Right lobe of liver (tissue), 6 donors: Measurements from ENCODE around the gene STC2. TPM values are rescaled to one million over a fixed set of nuclear protein-coding genes. Genes with fewer than 3 reads are reported as not detected.

Source experiments
- ATAC-seq, 4 donors: fragments of 200-7000 bp; cut with Tn5 transposase; one replicate each; pipeline ENCODE4 v1.9.1; 2020; ENCODE audit warnings: mild to moderate bottlenecking in 4 of 4, moderate library complexity in 4 of 4
- DNase-seq, 3 donors: peaks; one replicate each; pipeline ENCODE4 v3.0.0-alpha.2; 2020
- H3K27ac ChIP-seq, 3 donors: fragments of 200-600 bp; one replicate each; pipeline ENCODE4 v1.8.0; 2022
- H3K27me3 ChIP-seq, 2 donors: fragments of 200-600 bp; one replicate each; pipeline ENCODE4 v1.8.0; 2022
- H3K36me3 ChIP-seq, 4 donors: fragments of 200-600 bp; sonication (generic) in 1 of 4; one replicate each; pipeline versions ENCODE4 v1.5.1 to v1.8.0; 2017 to 2022; ENCODE audit warnings: control low read depth in 1 of 4
- H3K4me1 ChIP-seq, 4 donors: fragments of 200-600 bp; sonication (generic) in 1 of 4; one replicate each; pipeline versions ENCODE4 v1.5.1 to v1.8.0; 2017 to 2022; ENCODE audit warnings: control low read depth in 1 of 4
- H3K4me3 ChIP-seq, 3 donors: fragments of 200-600 bp; one replicate each; pipeline ENCODE4 v1.8.0; 2022
- H3K9me3 ChIP-seq, 4 donors: fragments of 200-600 bp; sonication (generic) in 1 of 4; one replicate each; pipeline versions ENCODE4 v1.5.1 to v1.8.0; 2017 to 2022; ENCODE audit warnings: control low read depth in 1 of 4
- POLR2A ChIP-seq: fragments of 450-650 bp; IDR thresholded peaks from one replicate; pipeline ENCODE4 v1.6.1; 2017; ENCODE audit warnings: antibody characterized with exemption, mild to moderate bottlenecking
- WGBS: methylation state at CpG from one replicate; pipeline ENCODE4 v1.1.6; 2018; ENCODE audit warnings: low coverage, low lambda C conversion rate; ENCODE audit not compliant: insufficient coverage; ENCODE audit errors: missing lambda C conversion rate; 5-methylcytosine and 5-hydroxymethylcytosine counted together
- intact Hi-C, 2 donors: fragments of 100-400 bp; cut with DNase I; formaldehyde crosslinking; loops; one replicate each; pipeline versions ENCODE4 v1.11.2 to v1.14.1; 2022
- total RNA-seq, 6 experiments: library from RNA; depleted of rRNA in 2 of 6; stranded (reverse); fragments of >200 nt in 2 of 6; fragmentation: NEBNext Ultra II Directional in 3 of 6; extraction: Animal tissue kit (Norgen Biotek cat#: 25700) in 3 of 6; gene quantifications; one replicate each; pipeline versions ENCODE4 v1.1.0 to v1.2.4, GENCODE V29; 2016 to 2023
- TF ChIP-seq, protein P1 (sequence below), 4 donors: fragments of 200-600 bp in 3 of 4; fragments of 450-650 bp in 1 of 4; IDR thresholded peaks; one replicate each; pipeline versions ENCODE4 v1.5.1 to v1.8.0; 2016 to 2022; ENCODE audit warnings: antibody characterized with exemption in 4 of 4, mild to moderate bottlenecking in 2 of 4
- donor health status: DM: no; HTN: yes; CAD: no.
- donor health status: DM: no; HTN: no; CAD: no.
- donor health status: DM: no; HTN: no; CAD: no.
- donor health status: DM: no; HTN: yes; CAD: no.
- donor health status: DM: no; HTN: yes; CAD: no.

STC2 gene
- total RNA-seq, 6 experiments from 2014 or later = 0.20 to 18.8 (median 3.4) TPM; not detected in 2

DNA sequence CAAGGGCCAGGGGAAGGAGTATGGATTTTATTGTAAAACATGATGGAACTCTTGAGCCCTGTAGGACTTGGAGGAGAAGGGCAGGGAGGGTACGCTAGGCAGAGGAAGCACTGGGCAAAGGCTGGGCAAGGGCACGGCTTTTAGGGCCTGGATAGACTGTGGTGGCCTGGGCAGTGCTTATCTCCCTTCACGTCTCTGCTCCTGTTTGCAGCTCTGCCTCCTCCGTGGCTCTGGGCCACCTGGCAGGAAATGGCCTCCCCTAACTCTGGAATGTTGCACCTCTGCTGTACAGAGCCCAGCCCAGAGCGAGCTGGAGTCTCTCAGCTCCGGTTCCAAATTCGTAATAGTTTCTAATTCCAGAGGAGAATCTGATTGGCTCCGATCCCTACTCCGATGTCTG is 12.2 kb upstream of the STC2 start:
- TF ChIP-seq, protein P1, sequence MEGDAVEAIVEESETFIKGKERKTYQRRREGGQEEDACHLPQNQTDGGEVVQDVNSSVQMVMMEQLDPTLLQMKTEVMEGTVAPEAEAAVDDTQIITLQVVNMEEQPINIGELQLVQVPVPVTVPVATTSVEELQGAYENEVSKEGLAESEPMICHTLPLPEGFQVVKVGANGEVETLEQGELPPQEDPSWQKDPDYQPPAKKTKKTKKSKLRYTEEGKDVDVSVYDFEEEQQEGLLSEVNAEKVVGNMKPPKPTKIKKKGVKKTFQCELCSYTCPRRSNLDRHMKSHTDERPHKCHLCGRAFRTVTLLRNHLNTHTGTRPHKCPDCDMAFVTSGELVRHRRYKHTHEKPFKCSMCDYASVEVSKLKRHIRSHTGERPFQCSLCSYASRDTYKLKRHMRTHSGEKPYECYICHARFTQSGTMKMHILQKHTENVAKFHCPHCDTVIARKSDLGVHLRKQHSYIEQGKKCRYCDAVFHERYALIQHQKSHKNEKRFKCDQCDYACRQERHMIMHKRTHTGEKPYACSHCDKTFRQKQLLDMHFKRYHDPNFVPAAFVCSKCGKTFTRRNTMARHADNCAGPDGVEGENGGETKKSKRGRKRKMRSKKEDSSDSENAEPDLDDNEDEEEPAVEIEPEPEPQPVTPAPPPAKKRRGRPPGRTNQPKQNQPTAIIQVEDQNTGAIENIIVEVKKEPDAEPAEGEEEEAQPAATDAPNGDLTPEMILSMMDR (IDR thresholded peaks at IDR 0.05) = no peak
- no peak for TF ChIP-seq POLR2A
- H3K9me3 ChIP-seq = no peaks in the 10 kb centered on the region

DNA sequence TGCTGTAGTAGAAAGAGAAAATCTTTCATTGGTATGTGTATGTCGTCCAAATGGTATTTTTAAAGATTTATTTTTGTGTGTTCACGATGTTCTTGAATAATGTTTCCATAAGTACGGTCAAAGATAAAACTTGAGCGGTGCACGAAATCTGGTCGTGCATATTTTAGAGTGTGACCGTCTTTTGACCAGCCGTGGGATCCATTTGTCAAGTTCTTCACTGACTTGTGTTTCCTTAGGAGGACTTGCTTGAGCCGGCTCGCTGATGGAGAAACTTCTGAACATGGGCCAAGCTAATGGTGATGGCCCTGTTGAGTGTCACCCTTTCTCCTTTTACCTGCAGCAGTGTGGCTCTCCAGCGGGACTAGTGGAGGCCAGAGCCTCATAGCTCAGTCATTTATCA is 11.1 kb upstream of the STC2 start:
- TF ChIP-seq, protein P1 (IDR thresholded peaks at IDR 0.05) = no peak
- no peak for TF ChIP-seq POLR2A
- no peaks in the 10 kb centered on the region for H3K36me3 ChIP-seq
- intact Hi-C loops = no loop called here
- 77% methylated on average over 9 of the region's 11 CpGs for WGBS
- no peak overlapping the region for H3K27ac ChIP-seq
- no peak for DNase-seq
- no peaks in the 10 kb centered on the region for H3K9me3 ChIP-seq
- H3K4me1 ChIP-seq = no peaks in the 10 kb centered on the region
- ATAC-seq = no peak
- H3K4me3 ChIP-seq = no peak overlapping the region
- no peaks in the 10 kb centered on the region for H3K27me3 ChIP-seq

More for the DNA sequence above, 12.2 kb upstream of the STC2 start:
- intact Hi-C loops = no loop called here
- Histone ChIP-seq H3K36me3 (no peaks in the 10 kb centered on the region), H3K27me3 (no peaks in the 10 kb centered on the region), H3K4me3 (no peak overlapping the region), H3K4me1 (no peaks in the 10 kb centered on the region), H3K27ac (no peak overlapping the region)
- ATAC-seq (no peak), DNase-seq (no peak)
- WGBS = 88% methylated on average over 3 of the region's 9 CpGs

DNA sequence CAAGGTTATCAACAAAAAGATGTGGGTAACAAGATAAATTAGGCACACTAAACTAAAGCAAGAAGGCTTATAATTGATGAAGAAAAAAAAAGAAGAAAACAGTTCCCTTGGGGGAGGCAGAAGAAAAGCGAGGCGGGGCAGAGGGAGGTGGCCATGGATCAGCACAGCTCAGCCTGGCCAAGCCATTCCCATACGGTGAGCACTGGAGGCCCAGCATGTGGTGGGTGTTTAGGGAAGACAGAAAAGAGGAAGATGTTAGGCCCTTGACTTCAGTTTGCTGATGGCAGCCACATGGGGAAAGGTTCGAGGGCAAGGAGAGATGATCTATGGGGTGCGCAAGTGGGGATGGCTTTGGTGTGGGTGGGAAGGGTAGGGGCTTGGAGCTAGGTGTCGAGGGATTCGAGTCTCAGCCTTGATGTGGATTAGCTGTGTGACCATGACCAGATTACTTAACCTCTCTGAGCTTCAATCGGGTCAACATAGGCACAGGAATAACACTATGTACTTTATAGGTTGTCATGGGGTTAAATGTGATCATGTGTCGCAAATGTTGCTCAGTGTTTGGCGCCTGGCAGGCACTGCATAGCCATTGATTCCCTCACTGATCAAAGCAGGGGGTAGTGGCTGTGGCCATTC is 10.3 kb upstream of the STC2 start:
- no peak for ATAC-seq
- no peak overlapping the region for H3K27ac ChIP-seq
- H3K9me3 ChIP-seq = no peaks in the 10 kb centered on the region
- WGBS = 73% methylated on average over 7 of the region's 10 CpGs
- no peaks in the 10 kb centered on the region for H3K36me3 ChIP-seq
- no peak for DNase-seq
- intact Hi-C loops = no loop called here
- no peaks in the 10 kb centered on the region for H3K27me3 ChIP-seq
- no peak overlapping the region for H3K4me3 ChIP-seq
- H3K4me1 ChIP-seq = no peaks in the 10 kb centered on the region
- TF ChIP-seq, protein P1 (IDR thresholded peaks at IDR 0.05) = no peak
- no peak for TF ChIP-seq POLR2A

DNA sequence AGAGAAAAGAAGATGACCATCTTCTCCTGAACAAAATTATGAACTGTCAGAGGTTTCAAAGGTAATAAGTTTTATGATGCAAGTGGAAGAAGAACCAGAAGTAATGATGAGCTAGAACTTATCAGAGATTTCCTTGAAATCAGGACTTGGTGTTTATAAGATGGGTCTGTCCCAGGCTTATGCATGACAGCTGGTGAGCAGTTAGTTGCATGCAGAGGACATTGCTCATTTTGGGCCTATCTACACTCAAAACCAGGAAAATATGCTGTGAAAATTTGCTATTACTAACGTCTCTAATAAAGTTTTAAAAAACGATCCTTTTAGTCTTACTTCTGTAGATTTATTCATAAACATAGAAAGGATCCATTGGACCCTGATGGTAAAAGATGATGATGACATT is 6.6 kb upstream of the STC2 start:
- H3K27me3 ChIP-seq = no peaks in the 10 kb centered on the region
- H3K4me1 ChIP-seq = no peaks in the 10 kb centered on the region
- TF ChIP-seq, protein P1 (IDR thresholded peaks at IDR 0.05) = no peak
- TF ChIP-seq POLR2A = no peak
- no peak overlapping the region for H3K27ac ChIP-seq
- H3K4me3 ChIP-seq = no peak overlapping the region
- H3K36me3 ChIP-seq = no peaks in the 10 kb centered on the region
- no peak for ATAC-seq
- 32% methylated on average over 2 of the region's 2 CpGs for WGBS
- no peaks in the 10 kb centered on the region for H3K9me3 ChIP-seq
- intact Hi-C loops = loop anchor here (5.0 kb wide), 1 partner anchor 38 kb away; no protein-coding TSS in a partner anchor
- DNase-seq = no peak
